SK-N-SH (cell line): ENCODE measurements around the gene CLDND1. TPM values are rescaled to one million over a fixed set of nuclear protein-coding genes. Genes with fewer than 3 reads are reported as not detected.

ENCODE experiments used
- CTCF ChIA-PET: fragments of 300-600, 350-600 bp; formaldehyde crosslinking; extraction: SDS; loops from one replicate; lab custom pipeline; 2021; lab: Yijun Ruan, JAX
- POLR2A ChIA-PET: fragments of 350-600 bp; sonication (Branson Sonifier 250); formaldehyde crosslinking; extraction: SDS; loops from one replicate; lab custom pipeline; 2020; ENCODE audit warnings: antibody characterized with exemption, inconsistent platforms; lab: Yijun Ruan, JAX
- DNase-seq: peaks from one replicate; pipeline ENCODE4 v3.0.0; 2012
- H2AFZ ChIP-seq: fragments of 200-600 bp; sonication (generic); 2 replicates; pipeline ENCODE4 v1.8.1; 2016; ENCODE audit warnings: antibody characterized with exemption, mild to moderate bottlenecking, low read depth
- H3F3A ChIP-seq: fragments of 200-600 bp; sonication (generic); replicated peaks from 2 replicates; pipeline ENCODE3; 2016; ENCODE audit warnings: antibody characterized with exemption, mild to moderate bottlenecking; ENCODE audit not compliant: insufficient read depth
- H3K27ac ChIP-seq, 2 experiments: fragments of 200-500 bp in 1 of 2; fragments of 200-600 bp in 1 of 2; sonication (Bioruptor generic) in 1 of 2; sonication (generic), shearing (Covaris generic) in 1 of 2; 2 replicates each; pipeline versions ENCODE4 v1.5.1 to v1.6.1; 2014 to 2016; ENCODE audit warnings: low read depth in 2 of 2, inconsistent platforms in 1 of 2, low read length in 1 of 2, mild to moderate bottlenecking in 1 of 2, mixed read lengths in 1 of 2
- H3K27me3 ChIP-seq: fragments of 200-600 bp; sonication (generic), shearing (Covaris generic); 2 replicates; pipeline ENCODE4 v1.6.1; 2016; ENCODE audit warnings: mixed run types; ENCODE audit not compliant: insufficient read depth
- H3K36me3 ChIP-seq, 2 experiments: fragments of 200-500 bp in 1 of 2; fragments of 200-600 bp in 1 of 2; sonication (Bioruptor generic) in 1 of 2; sonication (generic) in 1 of 2; replicated peaks in 1 of 2; 2 replicates each; pipeline versions ENCODE3 to v1.5.1; 2014 to 2016; ENCODE audit warnings: low read length in 1 of 2, mild to moderate bottlenecking in 1 of 2; ENCODE audit not compliant: insufficient read depth in 2 of 2, control insufficient read depth in 1 of 2
- H3K4me1 ChIP-seq, 2 experiments: fragments of 200-500 bp in 1 of 2; fragments of 200-600 bp in 1 of 2; sonication (Bioruptor generic) in 1 of 2; sonication (generic), shearing (Covaris generic) in 1 of 2; 2 replicates each; pipeline versions ENCODE4 v1.5.1 to v1.6.1; 2014 to 2016; ENCODE audit warnings: low read depth in 1 of 2, low read length in 1 of 2, mixed run types in 1 of 2; ENCODE audit not compliant: insufficient read depth in 2 of 2, control insufficient read depth in 1 of 2
- H3K4me2 ChIP-seq: fragments of 200-600 bp; sonication (generic), shearing (Covaris generic); 2 replicates; pipeline ENCODE4 v1.6.1; 2017; ENCODE audit warnings: mixed run types
- H3K4me3 ChIP-seq, 2 experiments: fragments of 200-500 bp in 1 of 2; fragments of 200-600 bp in 1 of 2; sonication (Bioruptor generic) in 1 of 2; sonication (generic), shearing (Covaris generic) in 1 of 2; 2 replicates each; pipeline versions ENCODE4 v1.5.1 to v1.8.1; 2014 to 2016; ENCODE audit warnings: low read depth in 2 of 2, inconsistent platforms in 1 of 2, low read length in 1 of 2, mild to moderate bottlenecking in 1 of 2, mixed read lengths in 1 of 2, moderate library complexity in 1 of 2
- H3K79me2 ChIP-seq: fragments of 200-600 bp; sonication (generic); 2 replicates; pipeline ENCODE4 v1.8.1; 2017; ENCODE audit warnings: mild to moderate bottlenecking; ENCODE audit not compliant: insufficient read depth
- H3K9ac ChIP-seq: fragments of 200-600 bp; sonication (generic); 2 replicates; pipeline ENCODE4 v1.6.1; 2017; ENCODE audit warnings: mixed run types
- H3K9me2 ChIP-seq: fragments of 200-600 bp; sonication (generic); 2 replicates; pipeline ENCODE4 v1.6.1; 2017; ENCODE audit warnings: mixed run types
- H3K9me3 ChIP-seq: fragments of 200-600 bp; sonication (generic); 2 replicates; pipeline ENCODE4 v1.6.1; 2017; ENCODE audit warnings: mixed run types, mild to moderate bottlenecking, moderate library complexity
- H4K20me1 ChIP-seq: fragments of 200-600 bp; sonication (generic); 2 replicates; pipeline ENCODE4 v1.6.1; 2017; ENCODE audit warnings: mild to moderate bottlenecking, mixed run types; ENCODE audit not compliant: insufficient read depth
- GATA2 ChIP-seq: sonication (generic); formaldehyde crosslinking; IDR thresholded peaks from 2 replicates; pipeline ENCODE4 v1.5.0; 2020; ENCODE audit warnings: mild to moderate bottlenecking, missing genetic modification reagents
- JUND ChIP-seq: IDR thresholded peaks from 2 replicates; pipeline ENCODE4 v1.4.0; 2012
- MEF2A ChIP-seq: IDR thresholded peaks from 2 replicates; pipeline ENCODE4 v1.4.0; 2012; ENCODE audit warnings: low read depth, borderline replicate concordance
- RAD21 ChIP-seq: IDR thresholded peaks from 2 replicates; pipeline ENCODE4 v1.6.1; 2012; ENCODE audit warnings: mild to moderate bottlenecking, low read length
- RCOR1 ChIP-seq: fragments of 150-350 bp; IDR thresholded peaks from 2 replicates; pipeline ENCODE4 v1.6.1; 2017; ENCODE audit warnings: antibody characterized with exemption, low read length
- TAF1 ChIP-seq: IDR thresholded peaks from 2 replicates; pipeline ENCODE4 v1.6.1; 2012; ENCODE audit warnings: low read depth, mild to moderate bottlenecking, low read length, moderate library complexity, borderline replicate concordance
- TCF12 ChIP-seq: IDR thresholded peaks from 2 replicates; pipeline ENCODE4 v1.4.0; 2012
- WGBS: methylation state at CpG from one replicate; pipeline ENCODE4 v1.1.6; 2017; ENCODE audit warnings: low lambda C conversion rate; 5-methylcytosine and 5-hydroxymethylcytosine counted together
- polyA plus RNA-seq, 3 experiments: library from polyadenylated mRNA; depleted of rRNA; stranded (reverse); fragments of >200 nt; gene quantifications; 2 replicates each; pipeline ENCODE4 v1.2.3, GENCODE V29; 2012
- TF ChIP-seq, protein P1 (sequence below): fragments of 150-350 bp; IDR thresholded peaks from 2 replicates; pipeline ENCODE4 v1.6.1; 2017; ENCODE audit warnings: antibody characterized with exemption, low read length, low read depth, borderline replicate concordance
- TF ChIP-seq, protein P2 (sequence below): fragments of 150-350 bp; IDR thresholded peaks from 2 replicates; pipeline ENCODE4 v1.6.1; 2016; ENCODE audit warnings: mild to moderate bottlenecking, low read depth, low read length
- TF ChIP-seq, protein P3 (sequence below): IDR thresholded peaks from 2 replicates; pipeline ENCODE4 v1.4.0; 2012; ENCODE audit warnings: low read depth, borderline replicate concordance

CLDND1 gene
- polyA plus RNA-seq, 1 of the 3 experiments (the other 2 are of a cell fraction): 110 TPM

DNA sequence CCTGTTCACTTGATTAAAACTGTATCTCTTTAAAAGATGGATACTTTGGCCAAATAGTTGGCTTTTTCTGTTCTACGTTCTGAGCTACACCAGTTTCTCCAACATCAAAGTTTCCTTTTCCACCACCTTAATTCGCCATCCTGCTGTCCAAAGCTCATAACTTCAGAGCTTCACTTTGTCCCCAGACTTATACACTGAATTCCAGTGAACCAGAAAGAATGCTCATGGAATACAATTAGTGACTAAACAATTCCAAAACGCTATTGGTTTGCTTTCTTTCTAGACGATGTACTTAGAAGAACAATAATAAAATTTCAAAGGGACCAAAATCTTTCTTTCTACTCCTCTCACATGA is 32.3 kb upstream of the CLDND1 start:
- DNase-seq: no peak
- Histone ChIP-seq H3K9ac (no peak overlapping the region), H3K9me2 (no peaks in the 10 kb centered on the region), H3K9me3 (no peaks in the 10 kb centered on the region)
- WGBS: 26% methylated on average over 4 of the region's 4 CpGs
- TF ChIP-seq TAF1 (no peak), TCF12 (no peak), JUND (no peak), GATA2 (no peak), RCOR1 (no peak)
- TF ChIP-seq, protein P1, sequence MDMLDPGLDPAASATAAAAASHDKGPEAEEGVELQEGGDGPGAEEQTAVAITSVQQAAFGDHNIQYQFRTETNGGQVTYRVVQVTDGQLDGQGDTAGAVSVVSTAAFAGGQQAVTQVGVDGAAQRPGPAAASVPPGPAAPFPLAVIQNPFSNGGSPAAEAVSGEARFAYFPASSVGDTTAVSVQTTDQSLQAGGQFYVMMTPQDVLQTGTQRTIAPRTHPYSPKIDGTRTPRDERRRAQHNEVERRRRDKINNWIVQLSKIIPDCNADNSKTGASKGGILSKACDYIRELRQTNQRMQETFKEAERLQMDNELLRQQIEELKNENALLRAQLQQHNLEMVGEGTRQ: no peak
- TF ChIP-seq, protein P2, sequence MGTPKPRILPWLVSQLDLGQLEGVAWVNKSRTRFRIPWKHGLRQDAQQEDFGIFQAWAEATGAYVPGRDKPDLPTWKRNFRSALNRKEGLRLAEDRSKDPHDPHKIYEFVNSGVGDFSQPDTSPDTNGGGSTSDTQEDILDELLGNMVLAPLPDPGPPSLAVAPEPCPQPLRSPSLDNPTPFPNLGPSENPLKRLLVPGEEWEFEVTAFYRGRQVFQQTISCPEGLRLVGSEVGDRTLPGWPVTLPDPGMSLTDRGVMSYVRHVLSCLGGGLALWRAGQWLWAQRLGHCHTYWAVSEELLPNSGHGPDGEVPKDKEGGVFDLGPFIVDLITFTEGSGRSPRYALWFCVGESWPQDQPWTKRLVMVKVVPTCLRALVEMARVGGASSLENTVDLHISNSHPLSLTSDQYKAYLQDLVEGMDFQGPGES: no peak
- TF ChIP-seq, protein P3, sequence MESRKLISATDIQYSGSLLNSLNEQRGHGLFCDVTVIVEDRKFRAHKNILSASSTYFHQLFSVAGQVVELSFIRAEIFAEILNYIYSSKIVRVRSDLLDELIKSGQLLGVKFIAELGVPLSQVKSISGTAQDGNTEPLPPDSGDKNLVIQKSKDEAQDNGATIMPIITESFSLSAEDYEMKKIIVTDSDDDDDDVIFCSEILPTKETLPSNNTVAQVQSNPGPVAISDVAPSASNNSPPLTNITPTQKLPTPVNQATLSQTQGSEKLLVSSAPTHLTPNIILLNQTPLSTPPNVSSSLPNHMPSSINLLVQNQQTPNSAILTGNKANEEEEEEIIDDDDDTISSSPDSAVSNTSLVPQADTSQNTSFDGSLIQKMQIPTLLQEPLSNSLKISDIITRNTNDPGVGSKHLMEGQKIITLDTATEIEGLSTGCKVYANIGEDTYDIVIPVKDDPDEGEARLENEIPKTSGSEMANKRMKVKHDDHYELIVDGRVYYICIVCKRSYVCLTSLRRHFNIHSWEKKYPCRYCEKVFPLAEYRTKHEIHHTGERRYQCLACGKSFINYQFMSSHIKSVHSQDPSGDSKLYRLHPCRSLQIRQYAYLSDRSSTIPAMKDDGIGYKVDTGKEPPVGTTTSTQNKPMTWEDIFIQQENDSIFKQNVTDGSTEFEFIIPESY: no peak
- TF ChIP-seq, all 33 proteins: peak for 0
- Histone ChIP-seq H3K27ac (no peak overlapping the region), H3K27me3 (no peaks in the 10 kb centered on the region; the same call in 1 of the 2 replicates), H3K4me2 (no peak overlapping the region), H4K20me1 (no peaks in the 10 kb centered on the region), H3K4me1 (no peaks in the 10 kb centered on the region), H3F3A (no peaks in the 10 kb centered on the region), H3K36me3 (no peaks in the 10 kb centered on the region), H2AFZ (no peak overlapping the region), H3K79me2 (no peaks in the 10 kb centered on the region), H3K4me3 (no peak overlapping the region)
- ChIA-PET POLR2A (no interaction called here), CTCF (no interaction called here)

DNA sequence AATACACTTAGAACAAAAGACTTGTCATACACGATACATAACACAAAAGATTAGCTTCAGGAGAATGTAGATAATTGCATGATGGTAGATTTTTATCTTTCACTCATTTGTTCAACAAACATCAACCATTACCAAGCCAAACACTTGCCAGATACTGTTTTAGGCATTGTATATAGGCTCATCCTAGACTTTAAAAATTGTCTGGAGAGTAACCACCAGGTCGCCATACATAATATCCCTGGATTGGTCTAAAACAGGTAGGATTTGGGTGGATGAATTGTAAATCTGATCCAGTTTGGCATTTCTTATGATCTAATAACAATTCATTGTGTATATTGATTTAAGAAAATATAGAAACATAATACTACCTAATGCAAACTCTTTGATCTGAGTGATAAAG is 31.9 kb upstream of the CLDND1 start:
- 8% methylated on average over 2 of the region's 2 CpGs for WGBS

More for the DNA sequence above, 31.9 kb upstream of the CLDND1 start:
- H3K4me2 ChIP-seq: no peak overlapping the region
- H3K36me3 ChIP-seq: no peaks in the 10 kb centered on the region
- H3K27ac ChIP-seq: no peak overlapping the region
- no peak overlapping the region for H2AFZ ChIP-seq
- no peaks in the 10 kb centered on the region for H3K4me1 ChIP-seq
- DNase-seq: no peak
- CTCF ChIA-PET: no interaction called here
- no peaks in the 10 kb centered on the region for H3K9me2 ChIP-seq
- H3K9me3 ChIP-seq: no peaks in the 10 kb centered on the region
- no peaks in the 10 kb centered on the region for H4K20me1 ChIP-seq
- TF ChIP-seq MEF2A: no peak
- no peak for TF ChIP-seq TAF1
- TF ChIP-seq RAD21: no peak
- H3K9ac ChIP-seq: no peak overlapping the region
- no peak overlapping the region for H3K4me3 ChIP-seq
- no peaks in the 10 kb centered on the region for H3K79me2 ChIP-seq
- POLR2A ChIA-PET: no interaction called here
- H3K27me3 ChIP-seq: peaks cover 2% of the 10 kb centered on the region
- no peaks in the 10 kb centered on the region for H3F3A ChIP-seq
